ENCODE measurements around the gene FAM124A.

GRCh38 chr13:51191743-51192142 lies 30.5 kb upstream of the FAM124A start:
- TF ChIP-seq EZH2 (IDR thresholded peaks at IDR 0.05; ENCODE audit: borderline replicate concordance, low read length) (no peak), CTCF (conservative IDR thresholded peaks at IDR 0.05 in 1 of 2, IDR thresholded peaks at IDR 0.05 in 1 of 2; ENCODE audit: extremely low read depth in 1 of 2, insufficient read depth in 1 of 2, low read depth in 1 of 2, low read length in 2 of 2) (no peak)
